Right lobe of liver (tissue), 6 donors: Measurements from ENCODE around the gene DOK5. TPM values are rescaled to one million over a fixed set of nuclear protein-coding genes. Genes with fewer than 3 reads are reported as not detected.

Experiments used
- ATAC-seq, 4 donors: fragments of 200-7000 bp; cut with Tn5 transposase; one replicate each; pipeline ENCODE4 v1.9.1; 2020; ENCODE audit warnings: mild to moderate bottlenecking in 4 of 4, moderate library complexity in 4 of 4
- DNase-seq, 3 donors: peaks; one replicate each; pipeline ENCODE4 v3.0.0-alpha.2; 2020
- H3K27ac ChIP-seq, 3 donors: fragments of 200-600 bp; one replicate each; pipeline ENCODE4 v1.8.0; 2022
- H3K27me3 ChIP-seq, 2 donors: fragments of 200-600 bp; one replicate each; pipeline ENCODE4 v1.8.0; 2022
- H3K36me3 ChIP-seq, 4 donors: fragments of 200-600 bp; sonication (generic) in 1 of 4; one replicate each; pipeline versions ENCODE4 v1.5.1 to v1.8.0; 2017 to 2022; ENCODE audit warnings: control low read depth in 1 of 4
- H3K4me1 ChIP-seq, 4 donors: fragments of 200-600 bp; sonication (generic) in 1 of 4; one replicate each; pipeline versions ENCODE4 v1.5.1 to v1.8.0; 2017 to 2022; ENCODE audit warnings: control low read depth in 1 of 4
- H3K4me3 ChIP-seq, 3 donors: fragments of 200-600 bp; one replicate each; pipeline ENCODE4 v1.8.0; 2022
- H3K9me3 ChIP-seq, 4 donors: fragments of 200-600 bp; sonication (generic) in 1 of 4; one replicate each; pipeline versions ENCODE4 v1.5.1 to v1.8.0; 2017 to 2022; ENCODE audit warnings: control low read depth in 1 of 4
- POLR2A ChIP-seq: fragments of 450-650 bp; IDR thresholded peaks from one replicate; pipeline ENCODE4 v1.6.1; 2017; ENCODE audit warnings: antibody characterized with exemption, mild to moderate bottlenecking
- WGBS: methylation state at CpG from one replicate; pipeline ENCODE4 v1.1.6; 2018; ENCODE audit warnings: low coverage, low lambda C conversion rate; ENCODE audit not compliant: insufficient coverage; ENCODE audit errors: missing lambda C conversion rate; 5-methylcytosine and 5-hydroxymethylcytosine counted together
- intact Hi-C, 2 donors: fragments of 100-400 bp; cut with DNase I; formaldehyde crosslinking; loops; one replicate each; pipeline versions ENCODE4 v1.11.2 to v1.14.1; 2022
- total RNA-seq, 6 experiments: library from RNA; depleted of rRNA in 2 of 6; stranded (reverse); fragments of >200 nt in 2 of 6; fragmentation: NEBNext Ultra II Directional in 3 of 6; extraction: Animal tissue kit (Norgen Biotek cat#: 25700) in 3 of 6; gene quantifications; one replicate each; pipeline versions ENCODE4 v1.1.0 to v1.2.4, GENCODE V29; 2016 to 2023
- TF ChIP-seq, protein P1 (sequence below), 4 donors: fragments of 200-600 bp in 3 of 4; fragments of 450-650 bp in 1 of 4; IDR thresholded peaks; one replicate each; pipeline versions ENCODE4 v1.5.1 to v1.8.0; 2016 to 2022; ENCODE audit warnings: antibody characterized with exemption in 4 of 4, mild to moderate bottlenecking in 2 of 4
- donor health status: DM: no; HTN: yes; CAD: no.
- donor health status: DM: no; HTN: no; CAD: no.
- donor health status: DM: no; HTN: no; CAD: no.
- donor health status: DM: no; HTN: yes; CAD: no.
- donor health status: DM: no; HTN: yes; CAD: no.

The DOK5 gene
- total RNA-seq, 6 experiments from 2014 or later = 0.43 to 0.69 TPM; not detected in 4

GRCh38 chr20:54450207-54450606 is 25.2 kb upstream of the DOK5 start:
- 55% methylated on average over 5 of the region's 5 CpGs for WGBS

GRCh38 chr20:54451171-54451570 is 24.2 kb upstream of the DOK5 start:
- TF ChIP-seq, protein P1, sequence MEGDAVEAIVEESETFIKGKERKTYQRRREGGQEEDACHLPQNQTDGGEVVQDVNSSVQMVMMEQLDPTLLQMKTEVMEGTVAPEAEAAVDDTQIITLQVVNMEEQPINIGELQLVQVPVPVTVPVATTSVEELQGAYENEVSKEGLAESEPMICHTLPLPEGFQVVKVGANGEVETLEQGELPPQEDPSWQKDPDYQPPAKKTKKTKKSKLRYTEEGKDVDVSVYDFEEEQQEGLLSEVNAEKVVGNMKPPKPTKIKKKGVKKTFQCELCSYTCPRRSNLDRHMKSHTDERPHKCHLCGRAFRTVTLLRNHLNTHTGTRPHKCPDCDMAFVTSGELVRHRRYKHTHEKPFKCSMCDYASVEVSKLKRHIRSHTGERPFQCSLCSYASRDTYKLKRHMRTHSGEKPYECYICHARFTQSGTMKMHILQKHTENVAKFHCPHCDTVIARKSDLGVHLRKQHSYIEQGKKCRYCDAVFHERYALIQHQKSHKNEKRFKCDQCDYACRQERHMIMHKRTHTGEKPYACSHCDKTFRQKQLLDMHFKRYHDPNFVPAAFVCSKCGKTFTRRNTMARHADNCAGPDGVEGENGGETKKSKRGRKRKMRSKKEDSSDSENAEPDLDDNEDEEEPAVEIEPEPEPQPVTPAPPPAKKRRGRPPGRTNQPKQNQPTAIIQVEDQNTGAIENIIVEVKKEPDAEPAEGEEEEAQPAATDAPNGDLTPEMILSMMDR (IDR thresholded peaks at IDR 0.05) = no peak
- no peak for TF ChIP-seq POLR2A
- WGBS = 58% methylated on average over 7 of the region's 9 CpGs
- Histone ChIP-seq H3K4me1 (no peaks in the 10 kb centered on the region), H3K36me3 (no peaks in the 10 kb centered on the region), H3K9me3 (no peaks in the 10 kb centered on the region), H3K27ac (no peak overlapping the region), H3K4me3 (no peak overlapping the region), H3K27me3 (no peaks in the 10 kb centered on the region)
- no peak for DNase-seq
- ATAC-seq = no peak
- intact Hi-C loops = no loop called here

More at GRCh38 chr20:54450207-54450606, 25.2 kb upstream of the DOK5 start:
- Histone ChIP-seq H3K36me3 (no peaks in the 10 kb centered on the region), H3K4me1 (no peaks in the 10 kb centered on the region), H3K27me3 (no peaks in the 10 kb centered on the region), H3K9me3 (no peaks in the 10 kb centered on the region), H3K27ac (no peak overlapping the region), H3K4me3 (no peak overlapping the region)
- TF ChIP-seq POLR2A = no peak
- TF ChIP-seq, protein P1 (IDR thresholded peaks at IDR 0.05) = no peak
- ATAC-seq = no peak
- no peak for DNase-seq
- intact Hi-C loops = no loop called here

DNA sequence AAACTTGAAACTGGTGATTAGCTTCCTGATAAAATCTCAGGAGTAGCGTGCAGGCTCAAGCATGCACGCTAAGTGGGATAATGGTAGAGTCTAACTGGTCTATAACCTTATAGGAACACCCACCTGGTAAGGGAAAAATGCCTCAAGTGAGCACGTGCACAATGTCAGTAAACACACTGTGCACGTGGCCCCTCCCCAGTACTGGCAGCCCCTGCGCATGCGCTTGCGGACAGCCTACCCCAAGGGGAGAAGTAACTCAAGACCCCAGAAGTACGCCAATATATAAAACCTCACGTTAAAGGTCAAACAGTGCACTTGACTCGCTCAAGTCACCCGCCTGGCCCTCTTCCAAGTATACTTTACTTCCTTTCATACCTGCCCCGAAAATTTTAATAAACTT is 23.1 kb upstream of the DOK5 start:
- 70% methylated on average over 11 of the region's 12 CpGs for WGBS
- no peak overlapping the region for H3K27ac ChIP-seq
- H3K4me3 ChIP-seq = no peak overlapping the region
- intact Hi-C loops = no loop called here
- H3K36me3 ChIP-seq = no peaks in the 10 kb centered on the region
- no peak for TF ChIP-seq POLR2A
- TF ChIP-seq, protein P1 (IDR thresholded peaks at IDR 0.05) = no peak
- no peaks in the 10 kb centered on the region for H3K9me3 ChIP-seq
- no peak for DNase-seq
- no peaks in the 10 kb centered on the region for H3K4me1 ChIP-seq
- no peaks in the 10 kb centered on the region for H3K27me3 ChIP-seq
- ATAC-seq = no peak

- WGBS = 48% methylated on average over 2 of the region's 2 CpGs
- no peak for ATAC-seq
- Histone ChIP-seq H3K9me3 (no peaks in the 10 kb centered on the region), H3K4me1 (no peaks in the 10 kb centered on the region), H3K27ac (no peak overlapping the region), H3K27me3 (no peaks in the 10 kb centered on the region), H3K4me3 (no peak overlapping the region), H3K36me3 (no peaks in the 10 kb centered on the region)
- TF ChIP-seq, protein P1 (IDR thresholded peaks at IDR 0.05) = no peak
- TF ChIP-seq POLR2A = no peak
- DNase-seq = no peak
- intact Hi-C loops = no loop called here
Observed at GRCh38 chr20:54454982-54455381, 20.4 kb upstream of the DOK5 start.

DNA sequence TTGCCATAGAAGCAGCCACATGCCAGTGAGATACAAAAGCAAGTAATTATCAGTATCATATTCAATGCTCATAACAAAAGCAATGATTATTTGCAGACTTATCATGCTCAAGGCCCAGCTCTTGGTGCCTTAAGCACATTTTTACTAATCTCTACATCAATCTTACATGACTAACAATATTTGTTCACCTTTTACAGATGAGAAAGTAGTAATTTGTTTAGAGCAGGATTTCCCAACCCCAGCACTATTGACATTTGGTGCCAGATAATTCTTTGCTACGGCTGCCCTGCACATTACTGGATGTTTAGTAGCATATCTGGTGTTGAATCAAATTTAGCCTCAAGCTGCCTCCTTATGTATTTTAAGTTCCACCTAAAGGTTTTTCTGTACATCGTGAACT is 19.0 kb upstream of the DOK5 start:
- intact Hi-C loops = no loop called here
- DNase-seq (no peak), ATAC-seq (no peak)
- H3K27me3 ChIP-seq = no peaks in the 10 kb centered on the region
- H3K9me3 ChIP-seq = no peaks in the 10 kb centered on the region
- H3K4me3 ChIP-seq = no peak overlapping the region
- H3K27ac ChIP-seq = no peak overlapping the region
- no peaks in the 10 kb centered on the region for H3K4me1 ChIP-seq
- WGBS = 38% methylated on average over 2 of the region's 2 CpGs
- no peaks in the 10 kb centered on the region for H3K36me3 ChIP-seq
- no peak for TF ChIP-seq POLR2A
- TF ChIP-seq, protein P1 (IDR thresholded peaks at IDR 0.05) = no peak
